ENCODE measurements around the gene SLC10A2. TPM values are rescaled to one million over a fixed set of nuclear protein-coding genes. Genes with fewer than 3 reads are reported as not detected.
"Not testable (repeated sequence)": the region's sequence is repeated elsewhere in the genome, so short reads cannot be mapped to it uniquely, and the experiment has no call there.

SLC10A2 gene
- total RNA-seq = not detected

DNA sequence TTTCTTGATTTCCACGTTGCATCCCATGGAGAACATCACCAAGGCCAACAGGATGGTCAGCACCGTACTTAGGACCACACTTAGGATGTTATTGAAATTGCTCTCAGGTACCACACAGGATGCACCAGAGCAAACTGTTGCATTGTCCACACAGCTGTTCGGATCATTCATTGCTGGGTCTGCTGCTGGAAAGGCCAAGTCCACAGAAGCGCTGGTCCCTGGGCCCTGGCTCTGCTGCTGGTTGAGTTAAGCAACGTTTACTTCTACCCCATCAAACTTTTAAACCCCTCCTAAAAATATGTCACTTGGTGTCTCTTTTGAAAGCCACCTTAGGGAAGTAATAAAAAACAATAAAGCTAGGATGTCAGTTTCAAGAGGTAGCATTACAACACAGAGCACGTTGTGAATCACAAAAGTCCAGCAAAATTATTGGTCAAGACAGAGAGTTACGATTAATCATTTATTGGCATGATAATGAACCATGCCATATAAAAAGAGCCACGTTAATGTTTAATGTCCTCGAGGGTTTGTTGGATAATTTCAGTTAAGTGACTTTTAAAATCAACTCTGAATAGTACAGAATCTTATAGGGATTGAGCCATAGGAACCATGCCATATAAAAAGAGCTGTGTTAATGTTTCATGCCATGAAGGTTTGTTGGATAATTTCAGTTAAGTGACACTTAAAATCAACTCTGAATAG lies at the start of gene SLC10A2:
Gene SLC10A2, minus strand, starts transcription at position 339 of the 702 bp plus-strand sequence. Its CDS starts 168 bp downstream, at position 171.
- H3K9me3 Mint-ChIP-seq = no peaks in the 10 kb centered on the region
- no peak for DNase-seq
- POLR2A ChIA-PET = no interaction called here
- H3K27ac Mint-ChIP-seq = no peak within 1 kb of the TSS
- no peaks in the 10 kb centered on the region for H3K4me1 Mint-ChIP-seq
- no peaks in the 10 kb centered on the region for H3K27me3 Mint-ChIP-seq
- CTCF ChIA-PET = no interaction called here
- no peak within 1 kb of the TSS for H3K4me3 Mint-ChIP-seq
- H3K36me3 Mint-ChIP-seq (ENCODE audit: low read depth) = no peaks in the 10 kb centered on the region

DNA sequence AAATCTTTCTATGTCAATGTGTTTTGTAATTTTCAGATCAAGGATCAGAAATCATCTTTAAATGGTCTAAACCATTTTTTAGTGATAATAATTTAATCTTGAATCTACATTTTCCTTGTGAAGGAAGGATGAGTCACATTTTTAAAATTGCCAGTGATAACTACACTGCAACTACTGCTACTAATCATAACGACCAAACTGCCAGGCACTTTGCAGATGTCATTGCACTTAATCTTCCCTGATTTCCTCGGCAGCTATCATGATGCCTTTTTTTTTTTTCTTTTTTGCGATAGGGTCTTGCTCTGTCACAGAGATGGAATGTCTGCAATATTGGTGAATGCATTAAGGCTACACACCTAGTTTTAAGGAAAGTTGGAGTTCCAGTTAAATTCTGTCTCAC lies 41.4 kb upstream of the SLC10A2 start:
- DNase-seq = no peak
- no peaks in the 10 kb centered on the region for H3K27me3 Mint-ChIP-seq
- H3K36me3 Mint-ChIP-seq (ENCODE audit: low read depth) = no peaks in the 10 kb centered on the region
- POLR2A ChIA-PET = no interaction called here
- H3K27ac Mint-ChIP-seq = no peak overlapping the region
- H3K9me3 Mint-ChIP-seq = peaks cover 2% of the 10 kb centered on the region
- H3K4me3 Mint-ChIP-seq = no peak overlapping the region
- H3K4me1 Mint-ChIP-seq = no peaks in the 10 kb centered on the region
- CTCF ChIA-PET = no interaction called here

DNA sequence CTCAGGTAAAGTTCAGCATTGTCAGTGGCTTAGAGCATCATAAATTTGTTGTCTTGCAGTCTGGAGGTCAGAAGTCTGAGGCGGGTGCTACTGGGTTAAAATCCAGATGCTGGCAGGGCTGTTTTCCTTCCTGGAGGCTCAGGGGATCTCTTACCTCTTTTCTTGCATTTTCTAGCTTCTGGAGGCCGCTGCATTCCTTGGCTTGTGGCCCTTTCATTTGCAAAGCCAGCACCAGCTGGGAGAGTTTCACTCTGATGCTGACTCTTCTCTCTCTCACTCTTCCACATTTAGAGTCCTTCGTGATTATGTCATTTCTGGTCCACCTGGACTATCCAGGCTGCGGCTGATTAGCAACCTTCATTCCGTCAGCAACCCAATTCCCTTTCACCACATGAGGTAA lies 38.1 kb upstream of the SLC10A2 start:
- ChIA-PET POLR2A (no interaction called here), CTCF (no interaction called here)

GRCh38 chr13:103103456-103103855 lies 37.2 kb upstream of the SLC10A2 start:
- POLR2A ChIA-PET; DNase-seq; H3K9me3 Mint-ChIP-seq; H3K4me1 Mint-ChIP-seq; H3K36me3 Mint-ChIP-seq (ENCODE audit: low read depth); H3K27me3 Mint-ChIP-seq; H3K27ac Mint-ChIP-seq; CTCF ChIA-PET; H3K4me3 Mint-ChIP-seq: not testable (repeated sequence)

More for the DNA sequence above, 38.1 kb upstream of the SLC10A2 start:
- Mint-ChIP-seq H3K36me3 (ENCODE audit: low read depth) (no peaks in the 10 kb centered on the region), H3K4me3 (no peak overlapping the region), H3K4me1 (no peaks in the 10 kb centered on the region), H3K27ac (no peak overlapping the region), H3K27me3 (no peaks in the 10 kb centered on the region), H3K9me3 (no peaks in the 10 kb centered on the region)
- no peak for DNase-seq

GRCh38 chr13:103102482-103102881 lies 36.3 kb upstream of the SLC10A2 start:
- Mint-ChIP-seq H3K4me1 (no peaks in the 10 kb centered on the region), H3K27ac (no peak overlapping the region), H3K27me3 (no peaks in the 10 kb centered on the region), H3K36me3 (ENCODE audit: low read depth) (no peaks in the 10 kb centered on the region), H3K4me3 (no peak overlapping the region), H3K9me3 (no peaks in the 10 kb centered on the region)
- no peak for DNase-seq
- POLR2A ChIA-PET = no interaction called here
- CTCF ChIA-PET = no interaction called here

DNA sequence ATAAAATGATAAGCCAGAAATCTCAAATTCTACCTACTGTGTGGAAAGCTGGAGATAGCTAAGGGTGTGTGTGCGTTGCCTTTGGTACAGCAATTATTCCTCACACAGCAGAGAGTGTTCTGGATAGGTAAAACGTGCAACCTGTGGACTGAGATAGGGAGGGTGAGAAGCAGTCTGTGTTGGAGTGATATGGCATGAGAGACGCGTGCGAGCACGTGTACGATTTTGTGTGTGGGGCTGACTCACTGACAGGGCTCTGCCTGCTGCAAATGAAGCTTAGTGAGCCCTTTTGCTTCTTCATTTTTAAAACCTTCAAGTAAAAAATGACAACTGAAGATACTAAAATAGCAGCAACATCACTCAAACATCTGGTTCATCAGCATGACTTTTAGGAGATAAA lies 35.7 kb upstream of the SLC10A2 start:
- Mint-ChIP-seq H3K27me3 (no peaks in the 10 kb centered on the region), H3K9me3 (no peaks in the 10 kb centered on the region), H3K4me3 (no peak overlapping the region), H3K4me1 (no peaks in the 10 kb centered on the region), H3K36me3 (ENCODE audit: low read depth) (no peaks in the 10 kb centered on the region), H3K27ac (no peak overlapping the region)
- no peak for DNase-seq
- POLR2A ChIA-PET = no interaction called here
- CTCF ChIA-PET = no interaction called here

GRCh38 chr13:103101500-103101899 lies 35.3 kb upstream of the SLC10A2 start:
- Mint-ChIP-seq H3K27me3 (no peaks in the 10 kb centered on the region), H3K36me3 (ENCODE audit: low read depth) (no peaks in the 10 kb centered on the region), H3K9me3 (no peaks in the 10 kb centered on the region), H3K4me1 (no peaks in the 10 kb centered on the region), H3K4me3 (no peak overlapping the region), H3K27ac (no peak overlapping the region)
- POLR2A ChIA-PET = no interaction called here
- no peak for DNase-seq
- CTCF ChIA-PET = no interaction called here

- H3K4me1 Mint-ChIP-seq = no peaks in the 10 kb centered on the region
- no peaks in the 10 kb centered on the region for H3K27me3 Mint-ChIP-seq
- CTCF ChIA-PET = no interaction called here
- H3K27ac Mint-ChIP-seq = no peak overlapping the region
- no peaks in the 10 kb centered on the region for H3K36me3 Mint-ChIP-seq (ENCODE audit: low read depth)
- no peak overlapping the region for H3K4me3 Mint-ChIP-seq
- POLR2A ChIA-PET = no interaction called here
- DNase-seq = no peak
- no peaks in the 10 kb centered on the region for H3K9me3 Mint-ChIP-seq
These were observed 34.6 kb upstream of the SLC10A2 start for GRCh38 chr13:103100830-103101229.

- Mint-ChIP-seq H3K4me3 (no peak overlapping the region), H3K27ac (no peak overlapping the region), H3K4me1 (no peaks in the 10 kb centered on the region), H3K36me3 (ENCODE audit: low read depth) (no peaks in the 10 kb centered on the region), H3K9me3 (no peaks in the 10 kb centered on the region), H3K27me3 (no peaks in the 10 kb centered on the region)
- no peak for DNase-seq
- ChIA-PET CTCF (no interaction called here), POLR2A (no interaction called here)
These were observed 33.6 kb upstream of the SLC10A2 start for GRCh38 chr13:103099722-103100293.

GRCh38 chr13:103098535-103098934 lies 32.3 kb upstream of the SLC10A2 start:
- no peaks in the 10 kb centered on the region for H3K27me3 Mint-ChIP-seq
- no peak overlapping the region for H3K27ac Mint-ChIP-seq
- CTCF ChIA-PET = no interaction called here
- no peak for DNase-seq
- H3K4me1 Mint-ChIP-seq = no peaks in the 10 kb centered on the region
- POLR2A ChIA-PET = no interaction called here
- peaks cover 2% of the 10 kb centered on the region for H3K9me3 Mint-ChIP-seq
- no peaks in the 10 kb centered on the region for H3K36me3 Mint-ChIP-seq (ENCODE audit: low read depth)
- H3K4me3 Mint-ChIP-seq = no peak overlapping the region

DNA sequence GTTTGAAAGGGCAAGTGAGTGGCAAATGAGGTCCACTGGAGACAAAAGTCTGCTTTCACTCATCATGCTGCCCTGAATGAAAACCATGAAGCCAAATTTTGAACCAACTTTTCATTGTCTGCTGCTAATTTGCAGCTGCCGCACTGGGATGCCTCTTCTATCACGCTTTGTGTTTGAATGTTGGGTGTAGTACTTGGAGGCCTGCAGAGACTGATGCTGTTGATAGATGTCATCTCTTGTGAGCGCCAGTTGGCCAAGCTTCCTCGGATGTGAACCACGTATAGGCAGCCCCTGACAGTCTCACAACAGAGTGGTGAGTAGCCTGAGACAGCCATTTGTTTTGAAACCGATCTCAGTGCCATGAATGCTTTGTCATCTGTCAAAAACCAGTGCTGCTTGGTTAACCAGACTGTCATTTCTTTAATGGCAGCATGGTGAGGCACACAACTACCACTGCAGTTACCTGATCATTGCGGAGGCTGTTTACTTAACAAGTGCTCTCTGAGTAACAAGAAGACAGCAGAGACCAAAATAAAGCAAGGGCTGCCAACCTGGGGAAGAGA lies 31.2 kb upstream of the SLC10A2 start:
- no peaks in the 10 kb centered on the region for H3K4me1 Mint-ChIP-seq
- no peaks in the 10 kb centered on the region for H3K36me3 Mint-ChIP-seq (ENCODE audit: low read depth)
- no peak overlapping the region for H3K27ac Mint-ChIP-seq
- ChIA-PET CTCF (no interaction called here), POLR2A (no interaction called here)
- no peak overlapping the region for H3K4me3 Mint-ChIP-seq
- H3K9me3 Mint-ChIP-seq = peaks cover 5% of the 10 kb centered on the region
- H3K27me3 Mint-ChIP-seq = no peaks in the 10 kb centered on the region
- no peak for DNase-seq

DNA sequence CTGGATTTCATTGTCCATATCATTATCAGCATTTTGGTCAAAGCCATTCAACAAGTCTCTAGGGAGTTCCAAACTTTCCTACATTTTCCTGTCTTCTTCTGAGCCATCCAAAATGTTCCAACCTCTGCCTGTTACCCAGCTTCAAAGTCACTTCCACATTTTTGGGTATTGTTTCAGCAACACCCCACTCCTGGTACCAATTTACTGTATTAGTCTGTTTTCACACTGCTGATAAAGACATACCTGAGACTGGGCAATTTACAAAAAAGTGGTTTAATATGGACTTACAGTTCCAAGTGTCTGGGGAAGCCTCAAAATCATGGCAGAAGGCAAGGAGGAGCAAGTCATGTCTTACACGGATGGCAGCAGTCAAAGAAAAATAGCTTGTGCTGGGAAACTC lies 27.4 kb upstream of the SLC10A2 start:
- H3K4me3 Mint-ChIP-seq; H3K27ac Mint-ChIP-seq; H3K36me3 Mint-ChIP-seq (ENCODE audit: low read depth); CTCF ChIA-PET; H3K4me1 Mint-ChIP-seq; H3K27me3 Mint-ChIP-seq; POLR2A ChIA-PET; DNase-seq: not testable (repeated sequence)
- H3K9me3 Mint-ChIP-seq = peaks cover 12% of the 10 kb centered on the region

- Mint-ChIP-seq H3K36me3 (ENCODE audit: low read depth) (no peaks in the 10 kb centered on the region), H3K27ac (no peak overlapping the region), H3K9me3 (peaks cover 6% of the 10 kb centered on the region), H3K4me3 (no peak overlapping the region), H3K4me1 (no peaks in the 10 kb centered on the region), H3K27me3 (no peaks in the 10 kb centered on the region)
- ChIA-PET POLR2A (no interaction called here), CTCF (no interaction called here)
- no peak for DNase-seq
These were observed 21.1 kb upstream of the SLC10A2 start for GRCh38 chr13:103087275-103087674.

DNA sequence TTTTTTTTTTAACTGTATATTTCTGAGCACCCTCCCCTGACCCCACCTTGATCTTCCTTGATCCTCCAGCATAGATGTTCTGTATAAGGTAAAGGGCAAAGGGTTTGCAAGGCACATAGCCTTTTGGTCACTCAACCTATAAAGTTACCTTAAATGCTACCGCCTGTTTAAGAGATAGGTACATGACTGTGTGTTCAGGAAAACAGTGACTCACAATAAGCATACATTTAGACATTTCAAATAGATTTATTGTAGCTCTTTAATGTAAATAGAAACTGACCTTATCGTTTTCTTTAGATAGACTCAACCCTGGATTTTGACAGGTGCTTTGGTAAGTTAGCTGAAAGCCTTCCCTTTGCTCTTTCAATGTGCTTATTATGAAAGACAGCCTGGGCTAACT lies 15.2 kb upstream of the SLC10A2 start:
- Mint-ChIP-seq H3K27ac (no peak overlapping the region), H3K4me1 (no peaks in the 10 kb centered on the region), H3K9me3 (no peaks in the 10 kb centered on the region), H3K36me3 (ENCODE audit: low read depth) (no peaks in the 10 kb centered on the region), H3K4me3 (no peak overlapping the region), H3K27me3 (no peaks in the 10 kb centered on the region)
- no peak for DNase-seq
- CTCF ChIA-PET = no interaction called here
- POLR2A ChIA-PET = no interaction called here
